MM.1S (cell line): ENCODE results near the gene FAM234A.
"Not testable (repeated sequence)": the region's sequence is repeated elsewhere in the genome, so short reads cannot be mapped to it uniquely, and the experiment has no call there.

ENCODE experiments used
- DNase-seq: peaks from one replicate; pipeline ENCODE4 v3.0.0-alpha.2; 2015
- H2AFZ ChIP-seq: fragments of 300-600 bp; sonication (generic); 2 replicates; pipeline ENCODE4 v1.6.0; 2016; ENCODE audit warnings: antibody characterized with exemption, low read length
- H3F3A ChIP-seq: fragments of 300-600 bp; sonication (generic); 2 replicates; pipeline ENCODE4 v1.6.1; 2016; ENCODE audit warnings: mild to moderate bottlenecking, antibody characterized with exemption, low read length, moderate library complexity, mixed read lengths; ENCODE audit not compliant: insufficient read depth
- H3K27ac ChIP-seq: fragments of 300-600 bp; sonication (generic); 2 replicates; pipeline ENCODE4 v1.5.1; 2016; ENCODE audit warnings: mild to moderate bottlenecking, low read length
- H3K27me3 ChIP-seq: fragments of 300-600 bp; sonication (generic); replicated peaks from 2 replicates; pipeline ENCODE4 v1.6.0; 2016; ENCODE audit warnings: low read length; ENCODE audit not compliant: insufficient read depth
- H3K36me3 ChIP-seq: fragments of 300-600 bp; sonication (generic); replicated peaks from 2 replicates; pipeline ENCODE4 v1.6.1; 2016; ENCODE audit warnings: mild to moderate bottlenecking, low read length, mixed read lengths; ENCODE audit not compliant: insufficient read depth
- H3K4me1 ChIP-seq: fragments of 300-600 bp; sonication (generic); 2 replicates; pipeline ENCODE4 v1.6.1; 2016; ENCODE audit warnings: low read length, mixed read lengths
- H3K4me2 ChIP-seq: fragments of 300-600 bp; sonication (generic); 2 replicates; pipeline ENCODE4 v1.6.0; 2016; ENCODE audit warnings: low read depth, low read length
- H3K4me3 ChIP-seq: fragments of 300-600 bp; sonication (generic); 2 replicates; pipeline ENCODE4 v1.5.1; 2016; ENCODE audit warnings: low read length, mixed read lengths
- H3K79me2 ChIP-seq: fragments of 300-600 bp; sonication (generic); 2 replicates; pipeline ENCODE4 v1.6.1; 2016; ENCODE audit warnings: mixed run types, low read length, mixed read lengths
- H3K9ac ChIP-seq: fragments of 300-600 bp; sonication (generic); 2 replicates; pipeline ENCODE4 v1.6.1; 2016; ENCODE audit warnings: low read length, mixed read lengths
- H3K9me2 ChIP-seq: fragments of 300-600 bp; sonication (generic); replicated peaks from 2 replicates; pipeline ENCODE4 v1.6.1; 2016; ENCODE audit warnings: mild to moderate bottlenecking, low read length, mixed read lengths; ENCODE audit not compliant: insufficient read depth
- H3K9me3 ChIP-seq: fragments of 300-600 bp; sonication (generic); replicated peaks from 2 replicates; pipeline ENCODE4 v1.6.1; 2016; ENCODE audit warnings: mild to moderate bottlenecking, low read length, mixed read lengths; ENCODE audit not compliant: insufficient read depth
- H4K20me1 ChIP-seq: fragments of 300-600 bp; sonication (generic); 2 replicates; pipeline ENCODE4 v1.6.1; 2016; ENCODE audit warnings: mild to moderate bottlenecking, low read length, moderate library complexity, mixed read lengths; ENCODE audit not compliant: insufficient read depth
- EZH2 ChIP-seq: fragments of 300-600 bp; sonication (generic); optimal IDR thresholded peaks from 2 replicates; pipeline ENCODE3; 2017; ENCODE audit warnings: low read depth, mild to moderate bottlenecking, antibody characterized with exemption, low read length, mixed read lengths
- EZH2phosphoT487 ChIP-seq: fragments of 300-600 bp; sonication (generic); IDR thresholded peaks from 2 replicates; pipeline ENCODE4 v1.6.1; 2018; ENCODE audit warnings: antibody characterized with exemption, low read length
- TF ChIP-seq, protein P1 (sequence below): fragments of 300-600 bp; sonication (generic); IDR thresholded peaks from 2 replicates; pipeline ENCODE4 v1.5.1; 2016; ENCODE audit warnings: antibody characterized with exemption, low read length, mixed read lengths

Gene FAM234A

GRCh38 chr16:266258-267164 is 31.9 kb downstream of the FAM234A start:
- Histone ChIP-seq H3K9ac (no peak overlapping the region), H2AFZ (no peak overlapping the region), H3K27ac (no peak overlapping the region), H4K20me1 (no peaks in the 10 kb centered on the region), H3K27me3 (peaks cover 21% of the 10 kb centered on the region), H3K4me3 (no peak overlapping the region), H3K79me2 (no peaks in the 10 kb centered on the region), H3F3A (no peaks in the 10 kb centered on the region), H3K36me3 (no peaks in the 10 kb centered on the region), H3K9me2 (no peaks in the 10 kb centered on the region), H3K4me1 (no peaks in the 10 kb centered on the region), H3K4me2 (no peak overlapping the region), H3K9me3 (no peaks in the 10 kb centered on the region)
- DNase-seq = no peak
- TF ChIP-seq, protein P1, sequence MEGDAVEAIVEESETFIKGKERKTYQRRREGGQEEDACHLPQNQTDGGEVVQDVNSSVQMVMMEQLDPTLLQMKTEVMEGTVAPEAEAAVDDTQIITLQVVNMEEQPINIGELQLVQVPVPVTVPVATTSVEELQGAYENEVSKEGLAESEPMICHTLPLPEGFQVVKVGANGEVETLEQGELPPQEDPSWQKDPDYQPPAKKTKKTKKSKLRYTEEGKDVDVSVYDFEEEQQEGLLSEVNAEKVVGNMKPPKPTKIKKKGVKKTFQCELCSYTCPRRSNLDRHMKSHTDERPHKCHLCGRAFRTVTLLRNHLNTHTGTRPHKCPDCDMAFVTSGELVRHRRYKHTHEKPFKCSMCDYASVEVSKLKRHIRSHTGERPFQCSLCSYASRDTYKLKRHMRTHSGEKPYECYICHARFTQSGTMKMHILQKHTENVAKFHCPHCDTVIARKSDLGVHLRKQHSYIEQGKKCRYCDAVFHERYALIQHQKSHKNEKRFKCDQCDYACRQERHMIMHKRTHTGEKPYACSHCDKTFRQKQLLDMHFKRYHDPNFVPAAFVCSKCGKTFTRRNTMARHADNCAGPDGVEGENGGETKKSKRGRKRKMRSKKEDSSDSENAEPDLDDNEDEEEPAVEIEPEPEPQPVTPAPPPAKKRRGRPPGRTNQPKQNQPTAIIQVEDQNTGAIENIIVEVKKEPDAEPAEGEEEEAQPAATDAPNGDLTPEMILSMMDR = no peak
- TF ChIP-seq EZH2 (no peak), EZH2phosphoT487 (no peak)

DNA sequence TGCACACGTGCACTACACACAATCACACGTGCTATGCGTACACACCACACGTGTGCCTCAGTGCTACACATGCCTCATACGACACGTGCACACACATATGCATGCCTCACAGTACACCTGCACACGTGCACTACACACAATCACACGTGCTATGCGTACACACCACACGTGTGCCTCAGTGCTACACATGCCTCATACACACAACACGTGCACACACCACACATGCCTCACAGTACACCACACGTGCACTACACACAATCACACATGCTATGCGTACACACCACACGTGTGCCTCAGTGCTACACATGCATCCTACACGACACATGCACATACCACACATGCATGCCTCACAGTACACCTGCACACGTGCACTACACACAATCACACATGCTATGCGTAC is 32.9 kb downstream of the FAM234A start:
- H3F3A ChIP-seq, H3K36me3 ChIP-seq, H3K9me3 ChIP-seq, H3K4me2 ChIP-seq, H3K9ac ChIP-seq, H3K4me1 ChIP-seq, H3K4me3 ChIP-seq, H3K27ac ChIP-seq, H4K20me1 ChIP-seq, H2AFZ ChIP-seq, DNase-seq, H3K9me2 ChIP-seq, H3K79me2 ChIP-seq: not testable (repeated sequence)
- peaks cover 31% of the 10 kb centered on the region for H3K27me3 ChIP-seq

- TF ChIP-seq EZH2 (no peak), EZH2phosphoT487 (no peak)
- TF ChIP-seq, protein P1 = no peak
- H3K27ac ChIP-seq = no peak overlapping the region
- no peaks in the 10 kb centered on the region for H3K9me3 ChIP-seq
- H3K4me2 ChIP-seq = no peak overlapping the region
- H3K9me2 ChIP-seq = no peaks in the 10 kb centered on the region
- no peak overlapping the region for H2AFZ ChIP-seq
- H3F3A ChIP-seq = no peaks in the 10 kb centered on the region
- no peaks in the 10 kb centered on the region for H4K20me1 ChIP-seq
- no peak overlapping the region for H3K9ac ChIP-seq
- H3K36me3 ChIP-seq = no peaks in the 10 kb centered on the region
- peaks cover 38% of the 10 kb centered on the region for H3K27me3 ChIP-seq
- no peak overlapping the region for H3K4me3 ChIP-seq
- H3K4me1 ChIP-seq = no peaks in the 10 kb centered on the region
- DNase-seq = no peak
- no peaks in the 10 kb centered on the region for H3K79me2 ChIP-seq
Measured at GRCh38 chr16:268141-269053, 33.8 kb downstream of the FAM234A start.
